ENCODE data around the gene ETFBKMT.
"Not testable (repeated sequence)": the region's sequence is repeated elsewhere in the genome, so short reads cannot be mapped to it uniquely, and the experiment has no call there.

The ETFBKMT gene

GRCh38 chr12:31718542-31719198 lies 59.2 kb downstream of the ETFBKMT start:
- not testable (repeated sequence) for DNase-seq (ENCODE audit: low read depth in 3 of 3)

DNA sequence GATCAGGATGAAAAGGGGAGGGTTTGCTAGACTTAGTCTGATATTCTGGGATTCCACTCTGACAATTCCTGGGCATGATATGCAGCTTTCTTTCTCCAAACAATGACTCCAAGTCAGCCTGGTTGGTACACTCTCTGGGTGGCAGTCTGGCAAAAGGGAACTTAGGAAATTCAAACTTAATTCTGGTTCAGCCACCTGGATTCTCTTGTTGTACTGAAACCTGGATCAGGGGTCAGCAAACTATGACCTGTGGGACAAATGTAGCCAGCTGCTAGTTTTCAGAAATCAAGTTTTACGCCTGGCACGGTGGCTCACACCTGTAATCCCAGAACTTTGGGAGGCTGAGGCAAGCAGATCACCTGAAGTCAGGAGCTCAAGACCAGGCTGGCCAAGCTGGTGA lies 63.1 kb downstream of the ETFBKMT start:
- DNase-seq (ENCODE audit: low read depth in 3 of 3) = no peak
